Measurements from ENCODE around the gene CEP95. TPM values are rescaled to one million over a fixed set of nuclear protein-coding genes. Genes with fewer than 3 reads are reported as not detected.

CEP95 gene
- total RNA-seq, 2 experiments from 2014 or later: 47.7 to 48.5 TPM

DNA sequence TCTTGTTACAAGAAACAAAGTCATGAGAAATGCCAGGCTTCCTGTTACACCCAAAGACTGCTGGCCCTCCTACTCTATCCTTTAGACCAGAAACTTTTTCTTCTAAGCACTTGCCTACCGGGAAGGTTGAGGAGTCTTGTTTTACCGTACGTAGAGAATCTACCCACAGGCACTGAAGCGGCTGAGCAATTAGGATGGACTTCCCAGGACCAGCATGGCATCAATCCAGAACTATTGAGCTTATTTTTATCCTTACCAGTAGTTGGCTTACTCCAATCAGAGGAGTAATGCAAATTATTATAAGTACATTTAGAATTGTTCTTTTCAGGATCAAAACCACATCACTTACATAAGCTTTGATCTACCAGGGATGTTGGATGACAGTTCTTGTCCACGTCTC is 25.6 kb downstream of the CEP95 start:
- no peak overlapping the region for H3K4me3 Mint-ChIP-seq
- H3K4me1 Mint-ChIP-seq: no peaks in the 10 kb centered on the region
- H3K9me3 Mint-ChIP-seq: no peaks in the 10 kb centered on the region
- no peak overlapping the region for H3K27ac Mint-ChIP-seq
- POLR2A ChIA-PET: no interaction called here
- CTCF ChIA-PET: interaction anchor here (0.9 to 1.4 kb wide), 3 partner anchors 36 to 113 kb away, joined by 3 read pairs; partner anchors contain the start of gene POLG2
- H3K36me3 Mint-ChIP-seq (ENCODE audit: low read depth): peaks cover 72% of the 10 kb centered on the region
- DNase-seq: no peak
- no peaks in the 10 kb centered on the region for H3K27me3 Mint-ChIP-seq

DNA sequence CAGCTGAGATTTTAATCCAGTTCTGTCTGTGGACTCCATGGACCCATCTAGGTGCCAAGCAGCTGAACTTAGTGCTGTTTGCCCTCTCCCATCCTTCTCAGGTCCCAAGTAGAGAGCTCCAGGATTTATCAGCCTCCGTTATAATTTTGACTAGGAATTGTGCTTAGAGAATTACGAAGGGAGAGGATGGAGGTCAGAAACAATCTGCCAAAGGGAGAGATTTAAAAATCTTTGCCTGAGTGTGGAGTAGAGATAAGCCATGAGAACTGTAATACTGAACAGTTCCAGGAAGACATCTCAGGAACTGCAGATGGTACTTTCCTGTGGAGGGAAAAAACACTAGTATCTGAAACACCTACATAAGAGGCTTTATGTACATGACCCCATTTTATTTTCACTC is 27.0 kb downstream of the CEP95 start:
- Mint-ChIP-seq H3K27me3 (no peaks in the 10 kb centered on the region), H3K4me1 (no peaks in the 10 kb centered on the region), H3K9me3 (no peaks in the 10 kb centered on the region), H3K36me3 (ENCODE audit: low read depth) (peaks cover 69% of the 10 kb centered on the region), H3K27ac (no peak overlapping the region), H3K4me3 (no peak overlapping the region)
- DNase-seq: no peak
- CTCF ChIA-PET: interaction anchor here (0.9 to 1.3 kb wide), 3 partner anchors 11 to 203 kb away, joined by 3 to 5 read pairs (median 3); no protein-coding TSS in a partner anchor
- POLR2A ChIA-PET: interaction anchor here (1.0 to 2.7 kb wide), 3 partner anchors 28 to 38 kb away, joined by 3 to 15 read pairs (median 3); partner anchors contain the start of genes CEP95 and DDX5

DNA sequence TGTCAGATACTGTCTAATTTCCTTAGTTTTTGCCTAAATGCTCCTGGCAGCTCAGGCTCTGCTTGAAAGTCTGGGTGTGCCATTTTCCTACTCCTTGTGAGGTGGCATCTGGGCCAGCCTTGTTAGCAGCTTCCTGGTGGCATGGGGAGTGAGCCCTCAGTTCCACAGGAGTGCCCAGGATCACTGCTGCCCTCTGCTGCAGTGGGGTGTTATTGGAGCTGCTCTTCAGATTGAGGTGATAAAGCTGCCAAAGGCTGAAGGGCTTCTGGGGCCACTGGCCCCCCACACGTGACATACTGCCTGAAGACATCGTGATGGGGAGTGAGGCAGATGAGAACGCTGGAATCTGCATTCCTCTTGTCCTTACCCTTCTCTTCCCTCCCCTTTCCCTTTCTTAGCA is 27.4 kb downstream of the CEP95 start:
- Mint-ChIP-seq H3K27me3 (no peaks in the 10 kb centered on the region), H3K9me3 (no peaks in the 10 kb centered on the region), H3K27ac (no peak overlapping the region), H3K4me3 (no peak overlapping the region), H3K4me1 (no peaks in the 10 kb centered on the region), H3K36me3 (ENCODE audit: low read depth) (peaks cover 67% of the 10 kb centered on the region)
- no peak for DNase-seq
- POLR2A ChIA-PET: interaction anchor here (1.0 to 2.7 kb wide), 2 partner anchors 28 to 38 kb away, joined by 3 to 15 read pairs; partner anchors contain the start of genes CEP95 and DDX5
- CTCF ChIA-PET: interaction anchor here (1.3 kb wide), 2 partner anchors 10 to 66 kb away, joined by 3 to 5 read pairs; no protein-coding TSS in a partner anchor

DNA sequence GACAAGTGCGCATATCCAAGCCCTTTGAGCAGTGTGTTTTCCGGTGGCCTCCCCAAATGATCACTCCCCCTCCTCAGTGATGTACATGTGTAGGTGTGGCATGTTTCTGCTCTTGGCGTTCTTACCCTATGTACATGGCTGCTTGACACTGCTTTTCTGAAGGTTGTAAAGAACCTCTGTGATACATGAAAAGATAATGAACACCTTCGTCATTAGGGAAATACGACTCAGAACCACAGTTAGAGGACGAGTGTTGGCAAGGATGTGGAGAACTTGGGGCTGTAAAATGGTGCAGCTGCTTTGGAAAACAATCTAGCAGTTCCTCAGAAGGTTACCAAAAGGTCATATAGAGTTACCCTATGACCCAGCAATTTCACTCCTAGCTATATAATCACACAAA is 28.6 kb downstream of the CEP95 start:
- Mint-ChIP-seq H3K4me3 (no peak overlapping the region), H3K4me1 (no peaks in the 10 kb centered on the region), H3K27ac (no peak overlapping the region), H3K9me3 (no peaks in the 10 kb centered on the region), H3K36me3 (ENCODE audit: low read depth) (peaks cover 62% of the 10 kb centered on the region), H3K27me3 (no peaks in the 10 kb centered on the region)
- CTCF ChIA-PET: no interaction called here
- POLR2A ChIA-PET: interaction anchor here (2.7 kb wide), 1 partner anchor 29 kb away, joined by 15 read pairs; the partner anchor contains the start of genes CEP95 and DDX5
- no peak for DNase-seq

DNA sequence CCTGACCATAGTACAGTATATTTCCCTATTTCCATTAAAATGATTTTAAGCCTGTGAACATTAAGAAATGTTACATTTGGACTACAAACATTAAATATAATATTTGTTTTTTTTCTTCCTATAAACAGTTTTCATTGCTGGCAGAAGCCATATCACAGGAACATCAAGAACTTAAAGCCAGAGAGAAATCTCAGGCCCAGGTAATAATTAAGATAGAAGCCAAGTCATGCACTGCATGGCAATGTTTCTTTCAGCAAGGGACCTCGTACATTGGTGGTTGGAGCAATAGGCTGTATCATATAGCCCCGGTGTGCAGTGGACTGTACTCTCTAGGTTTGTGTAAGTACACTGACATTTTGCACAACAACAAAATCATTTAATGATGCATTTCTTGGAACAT is 30.1 kb downstream of the CEP95 start:
- no peaks in the 10 kb centered on the region for H3K9me3 Mint-ChIP-seq
- CTCF ChIA-PET: no interaction called here
- H3K27ac Mint-ChIP-seq: no peak overlapping the region
- no peak overlapping the region for H3K4me3 Mint-ChIP-seq
- POLR2A ChIA-PET: interaction anchor here (1.1 kb wide), 1 partner anchor 8 kb away, joined by 3 read pairs; no protein-coding TSS in a partner anchor
- no peaks in the 10 kb centered on the region for H3K4me1 Mint-ChIP-seq
- no peaks in the 10 kb centered on the region for H3K27me3 Mint-ChIP-seq
- H3K36me3 Mint-ChIP-seq (ENCODE audit: low read depth): peaks cover 55% of the 10 kb centered on the region
- DNase-seq: no peak

DNA sequence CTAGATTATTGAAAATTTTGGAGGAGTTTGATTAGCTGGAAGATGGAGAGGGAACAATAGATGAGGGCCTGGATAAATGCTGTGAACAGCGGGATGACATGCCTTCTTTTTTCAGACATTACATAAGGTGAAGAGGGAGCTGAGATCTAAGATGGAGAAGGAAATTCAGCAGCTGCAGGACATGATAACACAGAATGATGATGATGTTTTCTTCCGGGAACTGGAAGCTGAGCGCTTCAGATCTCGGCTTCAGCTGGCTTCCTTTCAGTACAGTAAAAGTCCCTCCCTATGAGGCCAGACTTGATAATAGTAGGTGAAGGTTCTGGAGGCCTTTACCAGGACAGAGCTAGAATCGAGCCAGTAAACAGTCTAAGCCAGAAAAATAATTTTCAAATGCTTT is 30.7 kb downstream of the CEP95 start:
- H3K36me3 Mint-ChIP-seq (ENCODE audit: low read depth): peaks cover 52% of the 10 kb centered on the region
- no peaks in the 10 kb centered on the region for H3K9me3 Mint-ChIP-seq
- H3K4me1 Mint-ChIP-seq: no peaks in the 10 kb centered on the region
- ChIA-PET CTCF (no interaction called here), POLR2A (interaction anchor here (0.7 to 1.1 kb wide), 4 partner anchors 9 to 34 kb away, joined by 3 read pairs; partner anchors contain the start of gene CEP95)
- H3K4me3 Mint-ChIP-seq: no peak overlapping the region
- DNase-seq: no peak
- H3K27ac Mint-ChIP-seq: no peak overlapping the region
- no peaks in the 10 kb centered on the region for H3K27me3 Mint-ChIP-seq

DNA sequence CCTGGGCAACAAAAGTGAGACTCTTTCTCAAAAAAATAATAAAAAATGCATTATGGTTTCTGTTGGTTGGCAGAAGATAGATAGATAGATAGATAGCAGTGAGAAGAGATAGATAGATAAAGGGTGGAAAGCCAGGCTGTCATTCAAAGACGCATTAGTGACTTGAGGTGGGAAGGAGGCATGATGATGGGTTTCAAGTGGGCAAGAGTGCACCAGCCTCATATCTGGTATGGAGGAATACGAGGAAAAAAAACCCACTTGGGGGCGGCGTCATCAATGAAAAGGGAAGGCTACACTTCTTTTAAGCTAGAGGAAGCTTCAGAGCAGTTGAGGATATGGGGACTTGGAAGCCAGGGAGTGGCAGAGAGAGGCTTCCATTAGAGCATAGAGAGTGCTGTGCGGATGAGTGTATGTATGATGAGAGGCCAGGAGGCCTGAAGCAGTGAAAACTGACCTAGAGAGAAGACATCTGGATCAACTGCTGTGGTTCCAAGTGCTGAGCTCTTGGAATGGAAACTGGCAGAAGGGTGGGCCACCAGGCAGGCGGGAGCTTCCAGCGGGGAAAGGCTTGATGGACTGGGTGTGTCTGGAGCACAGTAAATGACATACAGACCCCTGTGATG is 31.8 kb downstream of the CEP95 start:
- no peak overlapping the region for H3K27ac Mint-ChIP-seq
- H3K27me3 Mint-ChIP-seq: no peaks in the 10 kb centered on the region
- no peaks in the 10 kb centered on the region for H3K9me3 Mint-ChIP-seq
- CTCF ChIA-PET: no interaction called here
- H3K4me3 Mint-ChIP-seq: no peak overlapping the region
- H3K4me1 Mint-ChIP-seq: no peaks in the 10 kb centered on the region
- POLR2A ChIA-PET: interaction anchor here (0.8 to 1.3 kb wide), 2 partner anchors 9 to 27 kb away, joined by 3 to 4 read pairs; no protein-coding TSS in a partner anchor
- peaks cover 46% of the 10 kb centered on the region for H3K36me3 Mint-ChIP-seq (ENCODE audit: low read depth)
- no peak for DNase-seq

DNA sequence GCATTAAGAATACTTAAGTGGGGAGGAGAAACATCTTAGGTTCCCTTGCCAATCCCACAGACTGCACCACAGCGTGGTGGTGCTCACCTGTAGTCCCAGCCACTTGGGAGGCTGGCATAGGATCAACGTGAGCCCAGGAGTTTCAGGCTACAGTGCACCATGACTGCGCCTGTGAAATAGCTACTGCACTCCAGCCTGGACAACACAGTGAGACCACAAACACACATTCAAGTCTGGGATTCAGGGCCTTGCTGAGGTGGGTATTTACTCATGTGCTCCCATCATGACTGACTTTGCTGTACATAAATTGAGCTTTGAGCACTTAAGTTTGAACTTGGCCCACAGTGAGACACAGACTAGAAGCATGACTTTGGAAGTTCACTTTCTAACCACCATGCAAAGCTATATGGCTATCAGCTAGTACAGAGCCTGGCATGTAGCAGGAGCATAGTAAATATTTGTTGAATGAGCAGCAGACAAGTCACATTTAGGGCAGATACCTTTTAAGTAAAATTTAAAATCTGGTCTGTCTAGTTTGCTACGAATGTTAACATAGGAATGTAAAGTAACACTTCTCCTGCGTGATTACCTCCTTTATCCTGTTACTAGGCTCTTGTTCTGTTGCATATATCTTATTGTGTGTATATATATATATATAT is 33.5 kb downstream of the CEP95 start:
- H3K27me3 Mint-ChIP-seq: no peaks in the 10 kb centered on the region
- no peak overlapping the region for H3K27ac Mint-ChIP-seq
- H3K4me1 Mint-ChIP-seq: no peaks in the 10 kb centered on the region
- CTCF ChIA-PET: no interaction called here
- H3K36me3 Mint-ChIP-seq (ENCODE audit: low read depth): peaks cover 33% of the 10 kb centered on the region
- no peak overlapping the region for H3K4me3 Mint-ChIP-seq
- POLR2A ChIA-PET: no interaction called here
- no peak for DNase-seq
- H3K9me3 Mint-ChIP-seq: no peaks in the 10 kb centered on the region

DNA sequence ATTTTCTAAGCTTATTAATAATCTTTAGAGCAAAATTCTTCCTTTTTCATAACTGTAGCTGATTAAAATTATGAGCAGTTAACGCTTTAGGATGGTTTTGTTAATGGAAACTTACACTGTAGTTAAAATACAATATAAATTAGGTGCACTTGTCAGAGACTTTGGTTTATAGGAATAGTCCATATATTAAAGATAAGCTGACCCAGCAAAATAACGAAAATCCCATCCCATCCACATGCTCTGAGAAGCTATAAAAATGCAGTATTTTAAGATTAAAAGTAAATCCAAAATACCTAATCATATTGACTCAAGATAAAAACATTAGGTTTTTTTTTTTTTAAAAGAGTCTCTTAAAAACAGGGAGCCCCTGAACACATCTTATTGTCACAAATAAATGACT is 38.0 kb downstream of the CEP95 start:
- Mint-ChIP-seq H3K27me3 (no peaks in the 10 kb centered on the region), H3K27ac (no peak overlapping the region), H3K9me3 (no peaks in the 10 kb centered on the region), H3K4me1 (no peaks in the 10 kb centered on the region), H3K4me3 (no peak overlapping the region), H3K36me3 (ENCODE audit: low read depth) (peaks cover 17% of the 10 kb centered on the region)
- POLR2A ChIA-PET: no interaction called here
- DNase-seq: no peak
- CTCF ChIA-PET: interaction anchor here (1.3 to 1.5 kb wide), 2 partner anchors 10 to 37 kb away, joined by 3 read pairs; no protein-coding TSS in a partner anchor

DNA sequence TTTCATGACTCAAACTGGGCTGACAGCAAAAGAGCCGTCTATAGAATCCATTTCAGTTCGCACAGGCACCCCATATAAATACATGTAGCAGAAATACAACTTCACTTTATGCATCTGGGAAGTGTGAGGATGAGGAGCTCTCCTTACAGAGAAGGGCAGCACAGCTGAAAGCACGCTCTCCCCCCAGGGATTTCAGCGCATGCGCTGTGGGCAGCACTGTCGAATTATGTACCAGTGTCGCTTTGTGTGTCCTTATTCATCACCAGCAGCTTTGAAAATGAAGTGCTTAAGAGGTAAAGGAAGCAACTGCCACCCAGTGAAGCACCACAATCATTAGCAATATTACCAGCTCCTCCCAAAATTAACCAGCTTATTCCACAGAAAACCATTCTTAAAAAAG is 39.9 kb downstream of the CEP95 start:
- CTCF ChIA-PET: interaction anchor here (1.2 to 1.7 kb wide), 2 partner anchors 125 to 127 kb away, joined by 4 to 5 read pairs; no protein-coding TSS in a partner anchor
- POLR2A ChIA-PET: interaction anchor here (0.8 kb wide), 1 partner anchor 26 kb away, joined by 3 read pairs; no protein-coding TSS in a partner anchor
- H3K4me1 Mint-ChIP-seq: no peaks in the 10 kb centered on the region
- no peak for DNase-seq
- H3K9me3 Mint-ChIP-seq: no peaks in the 10 kb centered on the region
- H3K27me3 Mint-ChIP-seq: no peaks in the 10 kb centered on the region
- no peak overlapping the region for H3K4me3 Mint-ChIP-seq
- no peak overlapping the region for H3K27ac Mint-ChIP-seq
- peaks cover 19% of the 10 kb centered on the region for H3K36me3 Mint-ChIP-seq (ENCODE audit: low read depth)

DNA sequence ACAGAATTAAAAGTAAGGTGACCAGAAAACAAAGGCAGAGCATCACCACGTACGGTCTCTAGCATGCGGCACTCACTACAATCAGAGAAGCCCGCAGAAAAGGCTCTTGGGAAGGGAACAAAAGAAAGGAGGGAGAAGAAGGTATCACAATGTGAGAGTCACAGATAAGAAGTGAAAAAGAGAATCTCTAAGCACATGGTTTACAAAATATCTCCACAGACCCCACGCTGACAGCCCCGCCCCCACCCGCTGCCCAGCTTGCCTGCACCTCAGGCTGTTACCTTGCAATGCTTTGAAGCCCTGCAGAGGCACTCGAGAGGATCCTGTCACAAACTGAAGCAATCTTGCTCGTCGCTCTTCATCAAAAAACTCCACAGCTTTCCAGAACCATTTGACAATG is 40.5 kb downstream of the CEP95 start:
- CTCF ChIA-PET: interaction anchor here (1.2 to 1.7 kb wide), 2 partner anchors 126 to 127 kb away, joined by 4 to 5 read pairs; no protein-coding TSS in a partner anchor
- Mint-ChIP-seq H3K9me3 (no peaks in the 10 kb centered on the region), H3K4me3 (no peak overlapping the region), H3K27me3 (no peaks in the 10 kb centered on the region), H3K27ac (no peak overlapping the region), H3K4me1 (no peaks in the 10 kb centered on the region), H3K36me3 (ENCODE audit: low read depth) (peaks cover 17% of the 10 kb centered on the region)
- DNase-seq: no peak
- POLR2A ChIA-PET: interaction anchor here (0.8 to 1.5 kb wide), 2 partner anchors 9 to 25 kb away, joined by 3 read pairs; no protein-coding TSS in a partner anchor

DNA sequence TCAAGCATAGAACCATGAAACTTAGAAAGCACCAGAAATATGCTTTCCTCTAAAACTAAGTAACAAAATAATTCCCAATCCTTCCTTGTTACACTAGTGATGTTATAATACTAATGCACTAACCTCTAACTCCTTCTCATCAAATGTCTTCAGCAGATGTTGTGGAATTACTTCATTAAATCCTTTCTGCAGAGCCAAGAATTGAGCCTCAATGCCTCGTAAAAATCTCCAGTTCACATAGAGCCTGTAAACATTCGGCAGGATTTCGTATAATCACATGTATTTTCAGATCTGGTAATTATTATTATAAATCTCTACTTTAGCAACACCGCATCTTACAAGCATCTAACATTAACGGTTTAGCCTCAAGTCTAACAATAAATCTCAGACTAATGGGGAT is 44.7 kb downstream of the CEP95 start:
- Mint-ChIP-seq H3K9me3 (no peaks in the 10 kb centered on the region), H3K4me3 (no peak overlapping the region), H3K36me3 (ENCODE audit: low read depth) (peaks cover 17% of the 10 kb centered on the region), H3K27me3 (no peaks in the 10 kb centered on the region), H3K4me1 (no peaks in the 10 kb centered on the region), H3K27ac (no peak overlapping the region)
- CTCF ChIA-PET: interaction anchor here (0.6 to 1.2 kb wide), 2 partner anchors 67 to 253 kb away, joined by 3 read pairs; no protein-coding TSS in a partner anchor
- DNase-seq: no peak
- POLR2A ChIA-PET: no interaction called here

DNA sequence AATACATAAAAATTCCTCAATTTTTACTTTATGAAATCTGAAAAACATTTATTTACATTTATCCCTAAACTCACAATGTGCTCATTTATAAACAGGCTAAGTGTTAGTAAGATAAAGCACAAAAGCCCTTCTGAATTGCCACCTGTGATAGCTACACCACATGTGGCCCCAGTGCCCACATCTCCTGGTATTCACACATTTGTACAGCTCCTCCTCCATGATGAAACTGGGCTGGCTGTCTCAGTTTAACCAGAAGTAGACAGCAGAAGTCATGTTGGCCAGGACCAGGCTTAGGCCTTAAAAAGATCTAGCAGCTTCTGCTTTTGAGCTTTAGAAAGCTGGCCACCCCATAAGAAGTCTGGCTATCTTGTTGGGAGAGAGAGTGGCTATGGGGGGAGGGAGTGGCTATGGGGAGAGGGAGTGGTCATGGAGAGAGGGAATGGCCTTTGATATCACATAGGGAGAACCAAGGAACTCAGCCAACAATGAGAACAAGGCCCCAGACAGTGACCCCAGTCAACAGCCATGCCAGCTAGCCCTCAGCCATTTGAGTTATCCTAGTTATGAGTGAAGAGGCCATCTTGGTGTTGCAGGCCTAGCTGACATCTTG is 47.4 kb downstream of the CEP95 start:
- ChIA-PET CTCF (no interaction called here), POLR2A (no interaction called here)
- H3K9me3 Mint-ChIP-seq: no peaks in the 10 kb centered on the region
- H3K4me3 Mint-ChIP-seq: no peak overlapping the region
- no peak overlapping the region for H3K27ac Mint-ChIP-seq
- DNase-seq: no peak
- H3K4me1 Mint-ChIP-seq: no peaks in the 10 kb centered on the region
- peaks cover 14% of the 10 kb centered on the region for H3K36me3 Mint-ChIP-seq (ENCODE audit: low read depth)
- H3K27me3 Mint-ChIP-seq: no peaks in the 10 kb centered on the region

Data from activated CD4-positive, alpha-beta memory T cell treated with anti-CD3 and anti-CD28 coated beads, Interleukin-2, amount 10 ng/mL, durations not matched to agents 7 days and 5 days (primary cell).